ENCODE data around the gene MVP.
A peak's percentile ranks its signal among the peaks of the same experiment; 100 is the strongest.
"Not testable (repeated sequence)": the region's sequence is repeated elsewhere in the genome, so short reads cannot be mapped to it uniquely, and the experiment has no call there.

The MVP gene

GRCh38 chr16:29820271-29820701, at the start of gene MVP:
TSS of gene MVP (plus strand) at chr16:29820462. CDS start at chr16:29830550, 10,088 bp downstream.
- peak in 1 of 3 experiments; percentile 57 for DNase-seq (ENCODE audit: low read depth in 3 of 3)

- DNase-seq (ENCODE audit: low read depth in 3 of 3), result not testable (repeated sequence)
Measured at GRCh38 chr16:29772330-29772729, 47.9 kb upstream of the MVP start.

GRCh38 chr16:29774730-29775129, 45.5 kb upstream of the MVP start:
- DNase-seq (ENCODE audit: low read depth in 3 of 3), result no peak

- DNase-seq (ENCODE audit: low read depth in 3 of 3), result no peak
Measured at GRCh38 chr16:29775742-29776408, 44.4 kb upstream of the MVP start.

- DNase-seq (ENCODE audit: low read depth in 3 of 3), result no peak
Measured at GRCh38 chr16:29777576-29778350, 42.5 kb upstream of the MVP start, which contains the start of gene ZG16. TSS of gene ZG16 (plus strand) at chr16:29778256. CDS start at chr16:29779267, 1,011 bp downstream.

- DNase-seq (ENCODE audit: low read depth in 3 of 3), result no peak
Measured at GRCh38 chr16:29779474-29779873, 40.8 kb upstream of the MVP start.

GRCh38 chr16:29783094-29783953, 36.9 kb upstream of the MVP start:
- DNase-seq (ENCODE audit: low read depth in 3 of 3), result not testable (repeated sequence)

GRCh38 chr16:29784157-29784556, 36.1 kb upstream of the MVP start:
- DNase-seq (ENCODE audit: low read depth in 3 of 3), result peak in 1 of 3 experiments; percentile 10

GRCh38 chr16:29784901-29785500, 35.3 kb upstream of the MVP start:
- DNase-seq (ENCODE audit: low read depth in 3 of 3), result peak; percentile 50 to 73 (median 51)

GRCh38 chr16:29787155-29787554, 33.1 kb upstream of the MVP start:
- DNase-seq (ENCODE audit: low read depth in 3 of 3), result not testable (repeated sequence)

- DNase-seq (ENCODE audit: low read depth in 3 of 3), result peak in 1 of 3 experiments; percentile 14
Measured at GRCh38 chr16:29789775-29790182, 30.5 kb upstream of the MVP start.

- peak; percentile 99 to 100 (median 99) for DNase-seq (ENCODE audit: low read depth in 3 of 3)
Measured at GRCh38 chr16:29790183-29790948, 29.9 kb upstream of the MVP start, which contains the start of gene KIF22. TSS of gene KIF22 (plus strand) at chr16:29790751. CDS start at chr16:29790760, 9 bp downstream.

GRCh38 chr16:29790949-29791844, 29.1 kb upstream of the MVP start:
- no peak for DNase-seq (ENCODE audit: low read depth in 3 of 3)

- no peak for DNase-seq (ENCODE audit: low read depth in 3 of 3)
Measured at GRCh38 chr16:29791845-29792807, 28.1 kb upstream of the MVP start.

- DNase-seq (ENCODE audit: low read depth in 3 of 3), result not testable (repeated sequence)
Measured at GRCh38 chr16:29793153-29793552, 27.1 kb upstream of the MVP start.

- DNase-seq (ENCODE audit: low read depth in 3 of 3), result no peak
Measured at GRCh38 chr16:29794231-29794710, 26.0 kb upstream of the MVP start.

- no peak for DNase-seq (ENCODE audit: low read depth in 3 of 3)
Measured at GRCh38 chr16:29802416-29802935, 17.8 kb upstream of the MVP start.

GRCh38 chr16:29804020-29804419, 16.2 kb upstream of the MVP start:
- DNase-seq (ENCODE audit: low read depth in 3 of 3), result no peak

Data from stimulated activated CD4-positive, alpha-beta T cell treated with anti-CD3 and anti-CD28 coated beads, TNF-alpha, amount 100 ng/mL, for 24 hours (primary cell).